Hippocampal formation (tissue), 2 donors: Measurements from ENCODE around the gene SLC6A11.

Experiments used
- DNase-seq, 2 donors: peaks; one replicate each; lab custom pipeline; 2025; lab: John Stamatoyannopoulos, UW

The SLC6A11 gene

GRCh38 chr3:10954740-10955139 is 138.7 kb downstream of the SLC6A11 start:
- no peak for DNase-seq

GRCh38 chr3:10955711-10956453 is 139.9 kb downstream of the SLC6A11 start:
- DNase-seq = no peak

- no peak for DNase-seq
Measured at GRCh38 chr3:10956531-10956930, 140.5 kb downstream of the SLC6A11 start.

GRCh38 chr3:10956986-10957385 is 141.0 kb downstream of the SLC6A11 start:
- no peak for DNase-seq

- DNase-seq = peak in 1 of 2 donors; percentile 20
Measured at GRCh38 chr3:10957976-10958749, 142.1 kb downstream of the SLC6A11 start.

- DNase-seq = no peak
Measured at GRCh38 chr3:10960255-10960654, 144.2 kb downstream of the SLC6A11 start.

GRCh38 chr3:10961921-10962320 is 145.9 kb downstream of the SLC6A11 start:
- DNase-seq = no peak

GRCh38 chr3:10962481-10963036 is 146.5 kb downstream of the SLC6A11 start:
- DNase-seq = no peak

- no peak for DNase-seq
Measured at GRCh38 chr3:10964537-10965167, 148.6 kb downstream of the SLC6A11 start.

- peak; percentile 59 to 73 for DNase-seq
Measured at GRCh38 chr3:10968401-10968800, 152.4 kb downstream of the SLC6A11 start.

- DNase-seq = peak in 1 of 2 donors; percentile 14
Measured at GRCh38 chr3:10970306-10970960, 154.4 kb downstream of the SLC6A11 start.

GRCh38 chr3:10972072-10972782 is 156.2 kb downstream of the SLC6A11 start:
- no peak for DNase-seq

- no peak for DNase-seq
Measured at GRCh38 chr3:10973046-10973595, 157.1 kb downstream of the SLC6A11 start.

GRCh38 chr3:10974131-10974530 is 158.1 kb downstream of the SLC6A11 start:
- no peak for DNase-seq

GRCh38 chr3:10974746-10975375 is 158.8 kb downstream of the SLC6A11 start:
- no peak for DNase-seq

GRCh38 chr3:10975695-10976234 is 159.7 kb downstream of the SLC6A11 start:
- no peak for DNase-seq

GRCh38 chr3:10976770-10977169 is 160.7 kb downstream of the SLC6A11 start:
- no peak for DNase-seq

- DNase-seq = no peak
Measured at GRCh38 chr3:10977892-10978510, 162.0 kb downstream of the SLC6A11 start.

- DNase-seq = no peak
Measured at GRCh38 chr3:10978956-10979355, 162.9 kb downstream of the SLC6A11 start.

GRCh38 chr3:10980312-10980711 is 164.3 kb downstream of the SLC6A11 start:
- DNase-seq = no peak
